CD14-positive monocyte (primary cell): ENCODE results near the gene MEAF6. TPM values are rescaled to one million over a fixed set of nuclear protein-coding genes. Genes with fewer than 3 reads are reported as not detected.

ENCODE experiments used
- DNase-seq, 3 donors: peaks; one replicate each; pipeline ENCODE4 v3.0.0-alpha.2; 2011 to 2022
- H2AFZ ChIP-seq: 2 replicates; pipeline ENCODE4 v1.6.0; 2012; ENCODE audit warnings: mild to moderate bottlenecking, low read depth, low read length, inconsistent platforms; ENCODE audit not compliant: insufficient read depth, poor library complexity, severe bottlenecking
- H3K27ac ChIP-seq, 2 donors: 1 replicate in 1 of 2; 2 replicates in 1 of 2; pipeline ENCODE4 v1.5.1; 2012 to 2013; ENCODE audit warnings: low read length in 2 of 2, control low read depth in 1 of 2, inconsistent platforms in 1 of 2, low read depth in 1 of 2, mild to moderate bottlenecking in 1 of 2
- H3K27me3 ChIP-seq, 2 donors: one replicate each; pipeline versions ENCODE4 v1.6.0 to v1.6.1; 2011 to 2013; ENCODE audit warnings: low read length in 2 of 2; ENCODE audit not compliant: control insufficient read depth in 2 of 2, insufficient read depth in 2 of 2
- H3K36me3 ChIP-seq, 2 donors: replicated peaks in 1 of 2; 1 replicate in 1 of 2; 2 replicates in 1 of 2; pipeline versions ENCODE4 v1.5.1 to v1.6.1; 2012 to 2013; ENCODE audit warnings: low read length in 2 of 2, control low read depth in 1 of 2, inconsistent platforms in 1 of 2, mild to moderate bottlenecking in 1 of 2; ENCODE audit not compliant: insufficient read depth in 2 of 2, control insufficient read depth in 1 of 2
- H3K4me1 ChIP-seq, 2 donors: 1 replicate in 1 of 2; 2 replicates in 1 of 2; pipeline versions ENCODE4 v1.5.1 to v1.6.1; 2012 to 2013; ENCODE audit warnings: low read length in 2 of 2, control low read depth in 1 of 2, inconsistent platforms in 1 of 2, mild to moderate bottlenecking in 1 of 2, moderate library complexity in 1 of 2; ENCODE audit not compliant: insufficient read depth in 2 of 2, control insufficient read depth in 1 of 2
- H3K4me2 ChIP-seq: replicated peaks from 2 replicates; pipeline ENCODE3; 2012; ENCODE audit warnings: low read length, moderate library complexity, mild to moderate bottlenecking; ENCODE audit not compliant: poor library complexity, severe bottlenecking; ENCODE audit errors: extremely low read depth
- H3K4me3 ChIP-seq, 3 experiments: fragments of 200-600 bp in 1 of 3; sonication (generic) in 1 of 3; replicated peaks in 1 of 3; 1 replicate in 2 of 3; 2 replicates in 1 of 3; pipeline ENCODE4 v1.5.1; 2011 to 2013; ENCODE audit warnings: low read length in 3 of 3, mild to moderate bottlenecking in 3 of 3, control low read depth in 2 of 3, low read depth in 2 of 3, inconsistent platforms in 1 of 3, moderate library complexity in 1 of 3
- H3K79me2 ChIP-seq: 2 replicates; pipeline ENCODE4 v1.6.0; 2012; ENCODE audit warnings: mild to moderate bottlenecking, control low read depth, inconsistent platforms, low read length, moderate library complexity; ENCODE audit not compliant: insufficient read depth
- H3K9ac ChIP-seq: 2 replicates; pipeline ENCODE4 v1.6.0; 2017; ENCODE audit warnings: low read length, mild to moderate bottlenecking; ENCODE audit not compliant: insufficient read depth, poor library complexity, severe bottlenecking
- H3K9me3 ChIP-seq, 2 donors: replicated peaks in 1 of 2; 1 replicate in 1 of 2; 2 replicates in 1 of 2; pipeline versions ENCODE4 v1.5.1 to v1.6.1; 2012 to 2013; ENCODE audit warnings: low read length in 2 of 2, control low read depth in 1 of 2; ENCODE audit not compliant: control insufficient read depth in 1 of 2, insufficient read depth in 1 of 2
- H4K20me1 ChIP-seq: 2 replicates; pipeline ENCODE4 v1.6.0; 2012; ENCODE audit warnings: mild to moderate bottlenecking, low read length, control low read depth, moderate library complexity; ENCODE audit not compliant: insufficient read depth
- H3K27ac Mint-ChIP-seq, 7 donors: one replicate each; pipeline ENCODE4 v1.8.0; 2020; ENCODE audit warnings: mild to moderate bottlenecking in 7 of 7, mixed read lengths in 7 of 7, moderate library complexity in 6 of 7, inconsistent platforms in 2 of 7
- H3K27me3 Mint-ChIP-seq, 3 donors: one replicate each; pipeline ENCODE4 v1.8.0; 2021 to 2022; ENCODE audit warnings: low read depth in 3 of 3, mild to moderate bottlenecking in 3 of 3, mixed read lengths in 3 of 3, moderate library complexity in 3 of 3, inconsistent platforms in 1 of 3
- H3K36me3 Mint-ChIP-seq, 2 donors: one replicate each; pipeline ENCODE4 v1.8.0; 2020; ENCODE audit warnings: mixed read lengths in 2 of 2, inconsistent platforms in 1 of 2, mild to moderate bottlenecking in 1 of 2
- H3K4me1 Mint-ChIP-seq: one replicate; pipeline ENCODE4 v1.8.0; 2020; ENCODE audit warnings: mild to moderate bottlenecking, mixed read lengths
- H3K4me3 Mint-ChIP-seq, 2 donors: one replicate each; pipeline ENCODE4 v1.8.0; 2020; ENCODE audit warnings: mild to moderate bottlenecking in 2 of 2, mixed read lengths in 2 of 2, moderate library complexity in 1 of 2
- H3K9me3 Mint-ChIP-seq, 7 donors: one replicate each; pipeline ENCODE4 v1.8.0; 2020 to 2022; ENCODE audit warnings: mixed read lengths in 7 of 7, mild to moderate bottlenecking in 6 of 7, moderate library complexity in 6 of 7, inconsistent platforms in 2 of 7
- WGBS: methylation state at CpG from one replicate; pipeline ENCODE4 v1.1.5; 2013; ENCODE audit warnings: missing lambda C conversion rate; ENCODE audit not compliant: insufficient coverage; 5-methylcytosine and 5-hydroxymethylcytosine counted together
- intact Hi-C, 2 donors: fragments of 100-400 bp; cut with micrococcal nuclease; formaldehyde crosslinking; loops; one replicate each; pipeline versions ENCODE4 v1.15.0 to v1.15.1; 2023
- polyA plus RNA-seq, 3 donors: library from polyadenylated mRNA; depleted of rRNA in 1 of 3; unstranded in 2 of 3; stranded (reverse) in 1 of 3; fragments of 300-500 nt in 2 of 3; fragments of >200 nt in 1 of 3; fragmentation: Illumina TruSeq in 2 of 3; gene quantifications; 1 replicate in 2 of 3; 2 replicates in 1 of 3; pipeline ENCODE4 v1.2.3, GENCODE V29; 2012 to 2021
- TF ChIP-seq, protein P1 (sequence below): fragments of 200-600 bp; IDR thresholded peaks from one replicate; pipeline ENCODE4 v1.8.0; 2022; ENCODE audit warnings: antibody characterized with exemption, mild to moderate bottlenecking

Gene MEAF6
- polyA plus RNA-seq, 3 donors, result 56.7 to 99.8 (median 79.2) TPM

DNA sequence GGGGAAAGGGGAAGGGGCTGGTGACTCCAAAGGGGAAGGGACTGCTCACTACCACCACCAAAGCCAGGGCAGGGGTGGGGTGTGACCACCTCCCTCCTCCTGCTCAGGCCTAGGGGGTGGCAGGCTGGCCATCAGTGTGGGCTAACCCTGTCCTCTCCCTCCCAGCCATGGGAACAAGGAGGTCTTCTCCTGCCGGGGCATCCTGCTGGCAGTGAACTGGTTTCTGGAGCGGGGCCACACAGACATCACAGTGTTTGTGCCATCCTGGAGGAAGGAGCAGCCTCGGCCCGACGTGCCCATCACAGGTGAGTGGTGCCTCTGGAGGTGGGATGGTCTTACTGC, 34.5 kb downstream of the MEAF6 start:
- Histone ChIP-seq H3K79me2 (peaks cover 62% of the 10 kb centered on the region), H3K4me2 (peak overlapping the region; percentile 98), H3K27ac (peak overlapping the region; percentile 96 to 99), H3K9me3 (no peaks in the 10 kb centered on the region), H3K36me3 (peaks cover 55 to 57% of the 10 kb centered on the region in 2 donors), H4K20me1 (peaks cover 83% of the 10 kb centered on the region), H3K4me1 (peaks cover 56 to 67% of the 10 kb centered on the region in 2 donors), H3K27me3 (no peaks in the 10 kb centered on the region), H2AFZ (no peak overlapping the region), H3K4me3 (peak overlapping the region in 2 of 3 experiments; percentile 46 to 98), H3K9ac (peak overlapping the region; percentile 77)
- H3K4me3 Mint-ChIP-seq, result peak overlapping the region; percentile 27 to 91
- TF ChIP-seq, protein P1, sequence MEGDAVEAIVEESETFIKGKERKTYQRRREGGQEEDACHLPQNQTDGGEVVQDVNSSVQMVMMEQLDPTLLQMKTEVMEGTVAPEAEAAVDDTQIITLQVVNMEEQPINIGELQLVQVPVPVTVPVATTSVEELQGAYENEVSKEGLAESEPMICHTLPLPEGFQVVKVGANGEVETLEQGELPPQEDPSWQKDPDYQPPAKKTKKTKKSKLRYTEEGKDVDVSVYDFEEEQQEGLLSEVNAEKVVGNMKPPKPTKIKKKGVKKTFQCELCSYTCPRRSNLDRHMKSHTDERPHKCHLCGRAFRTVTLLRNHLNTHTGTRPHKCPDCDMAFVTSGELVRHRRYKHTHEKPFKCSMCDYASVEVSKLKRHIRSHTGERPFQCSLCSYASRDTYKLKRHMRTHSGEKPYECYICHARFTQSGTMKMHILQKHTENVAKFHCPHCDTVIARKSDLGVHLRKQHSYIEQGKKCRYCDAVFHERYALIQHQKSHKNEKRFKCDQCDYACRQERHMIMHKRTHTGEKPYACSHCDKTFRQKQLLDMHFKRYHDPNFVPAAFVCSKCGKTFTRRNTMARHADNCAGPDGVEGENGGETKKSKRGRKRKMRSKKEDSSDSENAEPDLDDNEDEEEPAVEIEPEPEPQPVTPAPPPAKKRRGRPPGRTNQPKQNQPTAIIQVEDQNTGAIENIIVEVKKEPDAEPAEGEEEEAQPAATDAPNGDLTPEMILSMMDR, result no peak
- peak overlapping the region; percentile 95 to 99 (median 98) for H3K27ac Mint-ChIP-seq
- no peaks in the 10 kb centered on the region for H3K9me3 Mint-ChIP-seq
- no peak for DNase-seq
- peaks cover 61 to 65% of the 10 kb centered on the region in 2 donors for H3K36me3 Mint-ChIP-seq
- intact Hi-C loops, result no loop called here
- H3K4me1 Mint-ChIP-seq, result peaks cover 58% of the 10 kb centered on the region
- H3K27me3 Mint-ChIP-seq, result no peaks in the 10 kb centered on the region
- 61% methylated on average over 3 of the region's 5 CpGs for WGBS

- H3K36me3 ChIP-seq, result peaks cover 49 to 54% of the 10 kb centered on the region in 2 donors
- intact Hi-C loops, result loop anchor here in 1 of 2 donors (10.0 kb wide), 1 partner anchor 1175 kb away; the partner anchor contains the start of gene SH3D21
- peaks cover 58 to 67% of the 10 kb centered on the region in 2 donors for H3K4me1 ChIP-seq
- Mint-ChIP-seq H3K27me3 (no peaks in the 10 kb centered on the region), H3K36me3 (peaks cover 59 to 64% of the 10 kb centered on the region in 2 donors), H3K4me3 (peak overlapping the region; percentile 86 to 91), H3K4me1 (peaks cover 61% of the 10 kb centered on the region), H3K9me3 (no peaks in the 10 kb centered on the region), H3K27ac (peak overlapping the region; percentile 95 to 99 (median 98))
- TF ChIP-seq, protein P1, result no peak
- H3K9ac ChIP-seq, result peak overlapping the region; percentile 77
- DNase-seq, result peak; percentile 94 to 99 (median 95)
- H3K79me2 ChIP-seq, result peaks cover 68% of the 10 kb centered on the region
- 1% methylated on average over 8 of the region's 22 CpGs for WGBS
- H4K20me1 ChIP-seq, result peaks cover 86% of the 10 kb centered on the region
- peak overlapping the region; percentile 96 to 99 for H3K27ac ChIP-seq
- H3K4me3 ChIP-seq, result peak overlapping the region; percentile 25 to 98 (median 46)
- no peak overlapping the region for H2AFZ ChIP-seq
- H3K4me2 ChIP-seq, result peak overlapping the region; percentile 98
- H3K9me3 ChIP-seq, result no peaks in the 10 kb centered on the region
- H3K27me3 ChIP-seq, result no peaks in the 10 kb centered on the region
These were observed 35.1 kb downstream of the MEAF6 start for GRCh38 chr1:37479255-37480124.
